GM12878 (cell line): Measurements from ENCODE around the gene MGLL. TPM values are rescaled to one million over a fixed set of nuclear protein-coding genes. Genes with fewer than 3 reads are reported as not detected.

Experiments used
- ATAC-seq: fragments of 200-7000 bp; cut with Tn5 transposase; 3 replicates; pipeline ENCODE4 v1.9.1; 2020; ENCODE audit warnings: mild to moderate bottlenecking, moderate library complexity
- BruUV-seq: library from RNA; stranded (reverse); fragments of 400-500 nt; replicated peaks from 2 replicates; lab custom pipeline; 2021; lab: Mats Ljungman, UMichigan
- CTCF ChIA-PET: fragments of 300-600 bp; sonication (Branson Sonifier 250); formaldehyde crosslinking; extraction: SDS; loops from one replicate; lab custom pipeline; 2021; ENCODE audit warnings: inconsistent platforms; lab: Yijun Ruan, JAX
- POLR2A ChIA-PET: fragments of 350-600 bp; formaldehyde crosslinking; extraction: SDS; loops from one replicate; lab custom pipeline; 2021; ENCODE audit warnings: inconsistent platforms; lab: Charles Lee
- RAD21 ChIA-PET: fragments of 300-600 bp; sonication (Branson Sonifier 250); formaldehyde crosslinking; loops from one replicate; lab custom pipeline; 2023; ENCODE audit warnings: antibody characterized with exemption; ENCODE audit not compliant: unreplicated experiment; lab: Charles Lee
- SMC1A ChIA-PET: fragments of 300-600 bp; sonication (Branson Sonifier 250); formaldehyde crosslinking; loops from one replicate; lab custom pipeline; 2023; ENCODE audit not compliant: unreplicated experiment, uncharacterized antibody; lab: Charles Lee
- DNase-seq: peaks from one replicate; pipeline ENCODE4 v3.0.0-alpha.2; 2011; ENCODE audit warnings: low read depth, low spot score
- FAIRE-seq: peaks from 3 replicates; lab custom pipeline; 2011; peaks lifted over from hg19 to GRCh38; lab: Jason Lieb, UNC
- H2AFZ ChIP-seq: 2 replicates; pipeline ENCODE4 v1.6.0; 2011; ENCODE audit warnings: low read depth, low read length, control low read depth; ENCODE audit not compliant: control insufficient read depth
- H3K27ac ChIP-seq: 2 replicates; pipeline ENCODE4 v1.5.1; 2011; ENCODE audit warnings: control low read depth; ENCODE audit not compliant: control insufficient read depth, insufficient read depth
- H3K27me3 ChIP-seq, 2 experiments: replicated peaks in 1 of 2; 2 replicates each; pipeline versions ENCODE4 v1.6.0 to v1.6.1; 2011; ENCODE audit warnings: low read length in 1 of 2; ENCODE audit not compliant: control insufficient read depth in 2 of 2, insufficient read depth in 2 of 2
- H3K36me3 ChIP-seq, 2 experiments: 2 replicates each; pipeline ENCODE4 v1.5.1; 2011; ENCODE audit warnings: low read length in 1 of 2; ENCODE audit not compliant: control insufficient read depth in 2 of 2, insufficient read depth in 2 of 2
- H3K4me1 ChIP-seq: 2 replicates; pipeline ENCODE4 v1.6.1; 2011; ENCODE audit warnings: mild to moderate bottlenecking, low read length, moderate library complexity, mixed read lengths; ENCODE audit not compliant: control insufficient read depth, insufficient read depth
- H3K4me2 ChIP-seq: 2 replicates; pipeline ENCODE4 v1.6.0; 2011; ENCODE audit warnings: control low read depth; ENCODE audit not compliant: control insufficient read depth, insufficient read depth
- H3K4me3 ChIP-seq: fragments of 200-600 bp; sonication (generic); 2 replicates; pipeline ENCODE4 v1.5.1; 2016
- H3K79me2 ChIP-seq: 2 replicates; pipeline ENCODE4 v1.6.0; 2011; ENCODE audit warnings: low read length; ENCODE audit not compliant: control insufficient read depth, insufficient read depth
- H3K9ac ChIP-seq: 2 replicates; pipeline ENCODE4 v1.8.0; 2011; ENCODE audit warnings: low read length, control low read depth, mixed read lengths; ENCODE audit not compliant: control insufficient read depth, insufficient read depth
- H3K9me3 ChIP-seq: replicated peaks from 3 replicates; pipeline ENCODE4 v1.5.1; 2011; ENCODE audit warnings: mild to moderate bottlenecking, low read length; ENCODE audit not compliant: control insufficient read depth, insufficient read depth
- H4K20me1 ChIP-seq: 2 replicates; pipeline ENCODE4 v1.6.0; 2011; ENCODE audit not compliant: control insufficient read depth, insufficient read depth
- BHLHE40 ChIP-seq, 2 experiments: fragments of 450-650 bp in 1 of 2; IDR thresholded peaks; 2 replicates each; pipeline ENCODE4 v1.6.1; 2011 to 2017; ENCODE audit warnings: low read depth in 2 of 2, borderline replicate concordance in 1 of 2, improper control_type of control experiment in 1 of 2, low read length in 1 of 2, mild to moderate bottlenecking in 1 of 2
- BRCA1 ChIP-seq: IDR thresholded peaks from 2 replicates; pipeline ENCODE4 v1.6.1; 2011; ENCODE audit warnings: low read depth, low read length, improper control_type of control experiment
- CBX3 ChIP-seq: fragments of 200-600 bp; sonication (generic); IDR thresholded peaks from 2 replicates; pipeline ENCODE4 v1.6.1; 2016; ENCODE audit warnings: low read depth, borderline replicate concordance
- CHD1 ChIP-seq: IDR thresholded peaks from 2 replicates; pipeline ENCODE4 v1.6.1; 2012; ENCODE audit warnings: low read depth, low read length, improper control_type of control experiment
- EZH2 ChIP-seq: IDR thresholded peaks from 2 replicates; pipeline ENCODE4 v1.6.1; 2012; ENCODE audit warnings: low read depth, mild to moderate bottlenecking, control low read depth, inconsistent platforms, low read length, borderline replicate concordance; ENCODE audit not compliant: control insufficient read depth
- HCFC1 ChIP-seq: fragments of 150-350 bp; IDR thresholded peaks from 2 replicates; pipeline ENCODE4 v1.6.1; 2014; ENCODE audit warnings: low read length
- HDGF ChIP-seq: fragments of 450-650 bp; IDR thresholded peaks from 2 replicates; pipeline ENCODE4 v1.6.1; 2016; ENCODE audit warnings: antibody characterized with exemption
- JUNB ChIP-seq: IDR thresholded peaks from 2 replicates; pipeline ENCODE4 v1.6.1; 2016; ENCODE audit warnings: antibody characterized with exemption, mild to moderate bottlenecking
- KAT2A ChIP-seq: conservative IDR thresholded peaks from 2 replicates; pipeline ENCODE4 v1.6.1; 2011; ENCODE audit warnings: low read depth, low read length; ENCODE audit not compliant: control insufficient read depth
- LARP7 ChIP-seq: fragments of 450-650 bp; IDR thresholded peaks from 2 replicates; pipeline ENCODE4 v1.6.1; 2017; ENCODE audit warnings: mild to moderate bottlenecking
- MXI1 ChIP-seq: fragments of 150-350 bp; IDR thresholded peaks from 2 replicates; pipeline ENCODE4 v1.6.1; 2011; ENCODE audit warnings: low read depth, mild to moderate bottlenecking, inconsistent platforms, low read length, improper control_type of control experiment
- NRF1 ChIP-seq: conservative IDR thresholded peaks from 2 replicates; pipeline ENCODE4 v1.6.1; 2011; ENCODE audit warnings: mild to moderate bottlenecking, low read depth, low read length, improper control_type of control experiment
- POLR2AphosphoS2 ChIP-seq: IDR thresholded peaks from 2 replicates; pipeline ENCODE4 v1.6.1; 2011; ENCODE audit warnings: low read depth, mild to moderate bottlenecking, low read length, improper control_type of control experiment, moderate library complexity
- SMAD5 ChIP-seq: IDR thresholded peaks from 2 replicates; pipeline ENCODE4 v1.6.1; 2016; ENCODE audit warnings: antibody characterized with exemption, low read depth
- STAT3 ChIP-seq: IDR thresholded peaks from 2 replicates; pipeline ENCODE4 v1.6.1; 2011; ENCODE audit warnings: low read depth, low read length, improper control_type of control experiment
- SUZ12 ChIP-seq: fragments of 200-600 bp; sonication (generic); IDR thresholded peaks from one replicate; pipeline ENCODE4 v1.6.1; 2018; ENCODE audit warnings: antibody characterized with exemption, mild to moderate bottlenecking; ENCODE audit not compliant: unreplicated experiment
- TCF12 ChIP-seq: IDR thresholded peaks from 2 replicates; pipeline ENCODE4 v1.6.1; 2011; ENCODE audit warnings: low read depth, mild to moderate bottlenecking, low read length
- TCF3 ChIP-seq: IDR thresholded peaks from 2 replicates; pipeline ENCODE4 v1.6.1; 2012; ENCODE audit warnings: low read depth, mild to moderate bottlenecking, low read length, borderline replicate concordance; ENCODE audit not compliant: insufficient read depth
- WGBS: methylation state at CpG from one replicate; pipeline ENCODE4 v1.1.6; 2016; ENCODE audit warnings: low lambda C conversion rate; ENCODE audit not compliant: insufficient replicate concordance, insufficient coverage; ENCODE audit errors: missing lambda C conversion rate; 5-methylcytosine and 5-hydroxymethylcytosine counted together
- in situ Hi-C: fragments of 300-500 bp; cut with MboI; formaldehyde crosslinking; loops from 9 replicates; pipeline ENCODE4 v1.14.3; 2018; ENCODE audit warnings: mixed read lengths
- intact Hi-C: fragments of 100-400 bp; cut with micrococcal nuclease; formaldehyde crosslinking; loops from one replicate; pipeline ENCODE4 v1.14.2; 2022; ENCODE audit not compliant: unreplicated experiment
- polyA plus RNA-seq, 11 experiments: library from polyadenylated mRNA; depleted of rRNA in 4 of 11; unstranded in 6 of 11; stranded (reverse) in 5 of 11; fragments of >200 nt; fragmentation: Nextera tagmentation in 4 of 11; fragmentation: Illumina TruSeq in 1 of 11; extraction: Ambion mirVana in 4 of 11; extraction: Trizol in 1 of 11; gene quantifications; 1 replicate in 1 of 11; 2 replicates in 10 of 11; pipeline versions ENCODE4 v1.2.1 to v1.2.3, GENCODE V29; 2011 to 2016; ENCODE audit warnings: inconsistent platforms in 2 of 11, missing spikeins in 2 of 11, low read depth in 1 of 11
- total RNA-seq, 4 experiments: library from RNA; depleted of rRNA in 3 of 4; stranded (reverse); fragments of >200 nt in 3 of 4; fragmentation: Illumina TruSeq in 1 of 4; extraction: Trizol in 1 of 4; gene quantifications; 2 replicates each; pipeline versions ENCODE4 v1.2.1 to v1.2.3, GENCODE V29; 2013 to 2021
- TF ChIP-seq, protein P1 (sequence below): fragments of 450-650 bp; IDR thresholded peaks from 2 replicates; pipeline ENCODE4 v1.6.1; 2017; ENCODE audit warnings: mild to moderate bottlenecking, moderate library complexity
- TF ChIP-seq, protein P2 (sequence below): fragments of 450-650 bp; IDR thresholded peaks from 2 replicates; pipeline ENCODE4 v1.6.1; 2014; ENCODE audit warnings: mild to moderate bottlenecking

Gene MGLL
- total and polyA plus RNA-seq, 10 of the 15 experiments (the other 5 are each of a cell fraction or from before 2014, with no cell fraction given) = 44.9 to 177 (median 72.9) TPM

DNA sequence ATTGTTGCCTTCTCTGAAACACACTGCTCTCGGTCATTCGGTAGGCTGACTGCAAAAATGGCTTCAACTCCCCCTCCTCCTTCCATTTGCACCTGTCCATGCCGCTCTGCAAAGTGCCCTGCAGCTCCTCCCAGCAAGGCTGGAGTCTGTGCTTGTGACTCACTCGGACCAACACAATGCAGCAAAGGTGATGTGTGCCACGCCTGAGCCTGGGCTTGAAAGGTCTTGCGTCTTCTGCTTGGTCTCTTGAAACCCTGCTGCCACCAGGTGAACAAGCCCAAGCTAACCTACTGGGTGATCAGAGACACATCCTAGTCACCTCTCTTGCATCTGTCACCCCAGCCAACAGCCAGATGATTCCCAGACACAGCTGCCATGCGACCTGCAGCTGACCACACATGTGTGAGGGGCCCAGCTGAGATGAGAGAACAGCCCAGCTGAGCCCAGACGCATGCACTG is 71.1 kb downstream of the MGLL start:
- ChIA-PET CTCF (interaction anchor here (0.8 to 5.7 kb wide), 19 partner anchors 9 to 220 kb away, joined by 3 to 82 read pairs (median 4); partner anchors contain the start of gene MGLL), SMC1A (interaction anchor here (0.6 to 9.6 kb wide), 22 partner anchors 14 to 208 kb away, joined by 3 to 205 read pairs (median 5); partner anchors contain the start of gene MGLL), POLR2A (interaction anchor here (0.7 to 8.4 kb wide), 21 partner anchors 8 to 160 kb away, joined by 3 to 116 read pairs (median 4); partner anchors contain the start of genes MGLL and TPRA1), RAD21 (interaction anchor here (0.7 to 7.7 kb wide), 18 partner anchors 13 to 220 kb away, joined by 3 to 149 read pairs (median 5); partner anchors contain the start of gene MGLL)
- peak; percentile 2 for ATAC-seq
- H4K20me1 ChIP-seq = no peaks in the 10 kb centered on the region
- no peaks in the 10 kb centered on the region for H3K9me3 ChIP-seq
- FAIRE-seq = no peak
- H2AFZ ChIP-seq = no peak overlapping the region; the same call in 1 of the 2 replicates
- H3K9ac ChIP-seq = peak overlapping the region; percentile 60
- H3K79me2 ChIP-seq = peaks cover 59% of the 10 kb centered on the region
- TSS peak; percentile 69 for BruUV-seq
- peak overlapping the region; percentile 99 for H3K27ac ChIP-seq
- H3K36me3 ChIP-seq = peaks cover 0 to 8% of the 10 kb centered on the region in 2 experiments; a peak in 3 of 4 replicates
- peak overlapping the region; percentile 48; the same call in 1 of the 2 replicates for H3K4me3 ChIP-seq
- peak overlapping the region; percentile 93 for H3K4me2 ChIP-seq
- H3K4me1 ChIP-seq = peaks cover 77% of the 10 kb centered on the region
- intact Hi-C loops = loop anchor here (2.0 to 5.0 kb wide), 3 partner anchors 14 to 154 kb away; partner anchors contain the start of gene MCM2
- no peak for DNase-seq
- in situ Hi-C loops = no loop called here
- H3K27me3 ChIP-seq = no peaks in the 10 kb centered on the region
- WGBS = 2% methylated on average over 8 of the region's 8 CpGs
- TF ChIP-seq SUZ12 (no peak), TCF12 (peak; percentile 93), MXI1 (peak; percentile 63), SMAD5 (0 out of 2 replicates have a peak, but pooled peaks have one; percentile 6), CHD1 (0 out of 2 replicates have a peak, but pooled peaks have one; percentile 51), HCFC1 (no peak), BRCA1 (no peak), LARP7 (0 out of 2 replicates have a peak, but pooled peaks have one; percentile 60), POLR2AphosphoS2 (0 out of 2 replicates have a peak, but pooled peaks have one; percentile 24), TCF3 (0 out of 2 replicates have a peak, but pooled peaks have one; percentile 65), BHLHE40 (IDR thresholded peaks at IDR 0.05; ENCODE audit: borderline replicate concordance in 1 of 2, low read depth in 2 of 2, low read length in 1 of 2) (0 out of 4 replicates have a peak, but pooled peaks of 1 of the 2 experiments have one; percentile 3), EZH2 (no peak), CBX3 (no peak), KAT2A (no peak), STAT3 (0 out of 2 replicates have a peak, but pooled peaks have one; percentile 6), HDGF (peak; percentile 70; the same call in 1 of the 2 replicates), NRF1 (no peak), JUNB (no peak)
- TF ChIP-seq, protein P1, sequence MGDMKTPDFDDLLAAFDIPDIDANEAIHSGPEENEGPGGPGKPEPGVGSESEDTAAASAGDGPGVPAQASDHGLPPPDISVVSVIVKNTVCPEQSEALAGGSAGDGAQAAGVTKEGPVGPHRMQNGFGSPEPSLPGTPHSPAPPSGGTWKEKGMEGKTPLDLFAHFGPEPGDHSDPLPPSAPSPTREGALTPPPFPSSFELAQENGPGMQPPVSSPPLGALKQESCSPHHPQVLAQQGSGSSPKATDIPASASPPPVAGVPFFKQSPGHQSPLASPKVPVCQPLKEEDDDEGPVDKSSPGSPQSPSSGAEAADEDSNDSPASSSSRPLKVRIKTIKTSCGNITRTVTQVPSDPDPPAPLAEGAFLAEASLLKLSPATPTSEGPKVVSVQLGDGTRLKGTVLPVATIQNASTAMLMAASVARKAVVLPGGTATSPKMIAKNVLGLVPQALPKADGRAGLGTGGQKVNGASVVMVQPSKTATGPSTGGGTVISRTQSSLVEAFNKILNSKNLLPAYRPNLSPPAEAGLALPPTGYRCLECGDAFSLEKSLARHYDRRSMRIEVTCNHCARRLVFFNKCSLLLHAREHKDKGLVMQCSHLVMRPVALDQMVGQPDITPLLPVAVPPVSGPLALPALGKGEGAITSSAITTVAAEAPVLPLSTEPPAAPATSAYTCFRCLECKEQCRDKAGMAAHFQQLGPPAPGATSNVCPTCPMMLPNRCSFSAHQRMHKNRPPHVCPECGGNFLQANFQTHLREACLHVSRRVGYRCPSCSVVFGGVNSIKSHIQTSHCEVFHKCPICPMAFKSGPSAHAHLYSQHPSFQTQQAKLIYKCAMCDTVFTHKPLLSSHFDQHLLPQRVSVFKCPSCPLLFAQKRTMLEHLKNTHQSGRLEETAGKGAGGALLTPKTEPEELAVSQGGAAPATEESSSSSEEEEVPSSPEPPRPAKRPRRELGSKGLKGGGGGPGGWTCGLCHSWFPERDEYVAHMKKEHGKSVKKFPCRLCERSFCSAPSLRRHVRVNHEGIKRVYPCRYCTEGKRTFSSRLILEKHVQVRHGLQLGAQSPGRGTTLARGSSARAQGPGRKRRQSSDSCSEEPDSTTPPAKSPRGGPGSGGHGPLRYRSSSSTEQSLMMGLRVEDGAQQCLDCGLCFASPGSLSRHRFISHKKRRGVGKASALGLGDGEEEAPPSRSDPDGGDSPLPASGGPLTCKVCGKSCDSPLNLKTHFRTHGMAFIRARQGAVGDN = no peak
- TF ChIP-seq, protein P2, sequence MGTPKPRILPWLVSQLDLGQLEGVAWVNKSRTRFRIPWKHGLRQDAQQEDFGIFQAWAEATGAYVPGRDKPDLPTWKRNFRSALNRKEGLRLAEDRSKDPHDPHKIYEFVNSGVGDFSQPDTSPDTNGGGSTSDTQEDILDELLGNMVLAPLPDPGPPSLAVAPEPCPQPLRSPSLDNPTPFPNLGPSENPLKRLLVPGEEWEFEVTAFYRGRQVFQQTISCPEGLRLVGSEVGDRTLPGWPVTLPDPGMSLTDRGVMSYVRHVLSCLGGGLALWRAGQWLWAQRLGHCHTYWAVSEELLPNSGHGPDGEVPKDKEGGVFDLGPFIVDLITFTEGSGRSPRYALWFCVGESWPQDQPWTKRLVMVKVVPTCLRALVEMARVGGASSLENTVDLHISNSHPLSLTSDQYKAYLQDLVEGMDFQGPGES = no peak
